HG03060 (cell line): ENCODE results near the gene ADGRA1.
"Not testable (repeated sequence)": the region's sequence is repeated elsewhere in the genome, so short reads cannot be mapped to it uniquely, and the experiment has no call there.

Experiments used
- ATAC-seq: cut with Tn5 transposase; IDR thresholded peaks from one replicate; pipeline ENCODE4 v1.9.1; 2021; ENCODE audit warnings: low read depth, moderate number of reproducible peaks; ENCODE audit not compliant: unreplicated experiment

ADGRA1 gene

GRCh38 chr10:133174689-133175263 is 87.1 kb downstream of the ADGRA1 start:
- ATAC-seq: no peak

GRCh38 chr10:133175624-133176023 is 87.9 kb downstream of the ADGRA1 start:
- not testable (repeated sequence) for ATAC-seq

- no peak for ATAC-seq
These were observed 88.8 kb downstream of the ADGRA1 start for GRCh38 chr10:133176546-133176945.

GRCh38 chr10:133177380-133178157 is 89.8 kb downstream of the ADGRA1 start:
- ATAC-seq: no peak

GRCh38 chr10:133178357-133179127 is 90.8 kb downstream of the ADGRA1 start:
- no peak for ATAC-seq

GRCh38 chr10:133179128-133179520 is 91.4 kb downstream of the ADGRA1 start:
- ATAC-seq: no peak

- ATAC-seq: no peak
These were observed 91.9 kb downstream of the ADGRA1 start for GRCh38 chr10:133179651-133180050.

GRCh38 chr10:133180192-133180964 is 92.7 kb downstream of the ADGRA1 start:
- ATAC-seq: no peak

GRCh38 chr10:133180965-133181639 is 93.4 kb downstream of the ADGRA1 start:
- no peak for ATAC-seq
